Panc1 (cell line): Measurements from ENCODE around the gene SLC30A7. TPM values are rescaled to one million over a fixed set of nuclear protein-coding genes. Genes with fewer than 3 reads are reported as not detected.

Source experiments
- ATAC-seq: fragments of 200-7000 bp; cut with Tn5 transposase; 2 replicates; pipeline ENCODE4 v1.9.1; 2020; ENCODE audit warnings: mild to moderate bottlenecking, moderate library complexity
- BruUV-seq: library from RNA; stranded (reverse); fragments of 400-500 nt; replicated peaks from 2 replicates; lab custom pipeline; 2021; lab: Mats Ljungman, UMichigan
- CTCF ChIA-PET: fragments of 300-600 bp; sonication (Branson Sonifier 250); formaldehyde crosslinking; loops from one replicate; lab custom pipeline; 2022; ENCODE audit warnings: antibody characterized with exemption; lab: Charles Lee
- POLR2A ChIA-PET: fragments of 300-600 bp; sonication (Branson Sonifier 250); formaldehyde crosslinking; loops from one replicate; lab custom pipeline; 2022; ENCODE audit warnings: antibody characterized with exemption; lab: Charles Lee
- DNase-seq: peaks from one replicate; pipeline ENCODE4 v3.0.0-alpha.2; 2010; ENCODE audit warnings: low read depth, low spot score
- H3K27ac ChIP-seq: 2 replicates; pipeline ENCODE4 v1.5.1; 2011; ENCODE audit warnings: mild to moderate bottlenecking, low read length, inconsistent platforms
- H3K27me3 ChIP-seq: fragments of 200-500 bp; sonication (Bioruptor generic); 2 replicates; pipeline ENCODE4 v1.6.0; 2014; ENCODE audit warnings: low read length, inconsistent platforms; ENCODE audit not compliant: control insufficient read depth, insufficient read depth
- H3K36me3 ChIP-seq: fragments of 200-500 bp; sonication (Bioruptor generic); 2 replicates; pipeline ENCODE4 v1.5.1; 2014; ENCODE audit warnings: inconsistent platforms, mild to moderate bottlenecking, low read length, moderate library complexity; ENCODE audit not compliant: control insufficient read depth, insufficient read depth
- H3K4me1 ChIP-seq: 2 replicates; pipeline ENCODE4 v1.5.1; 2011; ENCODE audit warnings: inconsistent platforms, mild to moderate bottlenecking, low read length, moderate library complexity; ENCODE audit not compliant: control insufficient read depth, insufficient read depth
- H3K4me3 ChIP-seq, 2 experiments: 2 replicates each; pipeline ENCODE4 v1.5.1; 2011 to 2012; ENCODE audit warnings: low read depth in 2 of 2, low read length in 2 of 2, mild to moderate bottlenecking in 2 of 2, inconsistent platforms in 1 of 2, moderate library complexity in 1 of 2
- H3K9me3 ChIP-seq: fragments of 200-500 bp; sonication (Bioruptor generic); 2 replicates; pipeline ENCODE4 v1.5.1; 2014; ENCODE audit warnings: low read depth, mild to moderate bottlenecking, inconsistent platforms, low read length, moderate library complexity; ENCODE audit not compliant: control insufficient read depth, insufficient read depth
- CTCF ChIP-seq: fragments of 450-650 bp; IDR thresholded peaks from 2 replicates; pipeline ENCODE4 v1.5.1; 2017; ENCODE audit warnings: mild to moderate bottlenecking
- POLR2AphosphoS5 ChIP-seq: IDR thresholded peaks from 2 replicates; pipeline ENCODE4 v1.6.1; 2012; ENCODE audit warnings: mild to moderate bottlenecking, low read depth, low read length, moderate library complexity
- REST ChIP-seq, 2 experiments: IDR thresholded peaks; 2 replicates each; pipeline ENCODE4 v1.6.1; 2011 to 2012; ENCODE audit warnings: low read depth in 2 of 2, control low read depth in 1 of 2, low read length in 1 of 2, mild to moderate bottlenecking in 1 of 2, moderate library complexity in 1 of 2; ENCODE audit not compliant: insufficient read depth in 1 of 2
- SIN3A ChIP-seq: IDR thresholded peaks from 2 replicates; pipeline ENCODE4 v1.6.1; 2012; ENCODE audit warnings: low read depth, mild to moderate bottlenecking, low read length, moderate library complexity, borderline replicate concordance; ENCODE audit not compliant: insufficient read depth
- TCF7L2 ChIP-seq: IDR thresholded peaks from 2 replicates; pipeline ENCODE4 v1.6.1; 2011; ENCODE audit warnings: mild to moderate bottlenecking, low read depth, low read length, inconsistent platforms
- in situ Hi-C: cut with HindIII; loops from 2 replicates; pipeline ENCODE4 v1.10.0; 2016; ENCODE audit warnings: low sequenced_read_pairs, low pct_unique_long_range_greater_than_20kb
- intact Hi-C: fragments of 100-400 bp; cut with micrococcal nuclease; formaldehyde crosslinking; loops from one replicate; pipeline ENCODE4 v1.10.0; 2022; ENCODE audit not compliant: unreplicated experiment
- total RNA-seq: library from RNA; stranded (reverse); gene quantifications from one replicate; pipeline ENCODE4 v1.2.1, GENCODE V29; 2021; ENCODE audit not compliant: unreplicated experiment

SLC30A7 gene
- total RNA-seq, 1 experiment from 2014 or later: 18.5 TPM

GRCh38 chr1:101028466-101028865, 132.6 kb downstream of the SLC30A7 start:
- intact Hi-C loops (loop anchor here (10.0 kb wide), 1 partner anchor 256 kb away; no protein-coding TSS in a partner anchor), in situ Hi-C loops (no loop called here)
- no TSS peak for BruUV-seq
- Histone ChIP-seq H3K36me3 (no peaks in the 10 kb centered on the region; the same call in none of the 2 replicates), H3K4me1 (peaks cover 3% of the 10 kb centered on the region; the same call in 1 of the 2 replicates), H3K9me3 (no peaks in the 10 kb centered on the region), H3K27me3 (no peaks in the 10 kb centered on the region), H3K4me3 (no peak overlapping the region), H3K27ac (no peak overlapping the region)
- DNase-seq: no peak
- no peak for ATAC-seq
- CTCF ChIA-PET: no interaction called here
- POLR2A ChIA-PET: no interaction called here
- TF ChIP-seq POLR2AphosphoS5 (no peak), REST (IDR thresholded peaks at IDR 0.05; ENCODE audit: insufficient read depth in 1 of 2, low read depth in 2 of 2, low read length in 1 of 2) (no peak), SIN3A (no peak), CTCF (no peak), TCF7L2 (no peak)

- POLR2A ChIA-PET: no interaction called here
- intact Hi-C loops (loop anchor here (10.0 kb wide), 1 partner anchor 256 kb away; no protein-coding TSS in a partner anchor), in situ Hi-C loops (no loop called here)
- DNase-seq (no peak), ATAC-seq (no peak)
- H3K27me3 ChIP-seq: no peaks in the 10 kb centered on the region
- peaks cover 3% of the 10 kb centered on the region; the same call in 1 of the 2 replicates for H3K4me1 ChIP-seq
- no peaks in the 10 kb centered on the region; the same call in none of the 2 replicates for H3K36me3 ChIP-seq
- CTCF ChIA-PET: no interaction called here
- H3K9me3 ChIP-seq: no peaks in the 10 kb centered on the region
- H3K27ac ChIP-seq: no peak overlapping the region
- no TSS peak for BruUV-seq
- TF ChIP-seq REST (IDR thresholded peaks at IDR 0.05; ENCODE audit: insufficient read depth in 1 of 2, low read depth in 2 of 2, low read length in 1 of 2): no peak
- no peak overlapping the region for H3K4me3 ChIP-seq
These were observed 133.3 kb downstream of the SLC30A7 start for GRCh38 chr1:101029184-101029583.
